Pancreas (tissue), 10 donors: ENCODE measurements around the gene CHMP6. TPM values are rescaled to one million over a fixed set of nuclear protein-coding genes. Genes with fewer than 3 reads are reported as not detected.

Experiments used
- ATAC-seq, 4 donors: fragments of 200-7000 bp; cut with Tn5 transposase; one replicate each; pipeline versions ENCODE4 v1.8.0 to v1.9.1; 2020; ENCODE audit warnings: mild to moderate bottlenecking in 4 of 4, moderate library complexity in 4 of 4
- DNase-seq, 6 donors: peaks; one replicate each; pipeline ENCODE4 v3.0.0-alpha.2; 2020
- FAIRE-seq: peaks from 2 replicates; lab custom pipeline; 2012; peaks lifted over from hg19 to GRCh38; lab: Jason Lieb, UNC
- H3K27ac ChIP-seq, 4 donors: fragments of 200-600 bp; sonication (generic); 1 replicate in 3 of 4; 2 replicates in 1 of 4; pipeline versions ENCODE4 v1.5.0 to v1.8.0; 2020
- H3K27me3 ChIP-seq, 4 donors: fragments of 200-600 bp; one replicate each; pipeline ENCODE4 v1.8.0; 2021
- H3K36me3 ChIP-seq, 3 donors: fragments of 200-600 bp; sonication (generic) in 1 of 3; one replicate each; pipeline versions ENCODE4 v1.5.0 to v1.8.0; 2020 to 2021
- H3K4me1 ChIP-seq, 3 donors: fragments of 200-600 bp; one replicate each; pipeline ENCODE4 v1.8.0; 2021
- H3K4me3 ChIP-seq, 4 donors: fragments of 200-600 bp; sonication (generic) in 2 of 4; one replicate each; pipeline versions ENCODE4 v1.5.0 to v1.8.0; 2020 to 2021
- H3K9me3 ChIP-seq, 4 donors: fragments of 200-600 bp; one replicate each; pipeline ENCODE4 v1.8.0; 2021
- CTCF ChIP-seq, 4 donors: fragments of 200-600 bp; sonication (generic) in 3 of 4; IDR thresholded peaks; one replicate each; pipeline versions ENCODE4 v1.5.0 to v1.8.0; 2021; ENCODE audit warnings: antibody characterized with exemption in 4 of 4
- WGBS, 2 donors: extraction: QIAGEN DNeasy Blood & Tissue Kit; methylation state at CpG; one replicate each; pipeline ENCODE4 v1.1.7; 2013; 5-methylcytosine and 5-hydroxymethylcytosine counted together
- intact Hi-C, 3 donors: fragments of 100-400 bp; cut with DNase I; formaldehyde crosslinking; loops; one replicate each; pipeline versions ENCODE4 v1.11.1 to v1.14.2; 2022
- polyA plus RNA-seq, 2 donors: library from polyadenylated mRNA; stranded (reverse); fragments of 200-250 nt; gene quantifications; one replicate each; pipeline ENCODE4 v1.2.3, GENCODE V29; 2013
- total RNA-seq, 6 donors: library from RNA; stranded (reverse); fragmentation: NEBNext Ultra II Directional in 4 of 6; extraction: Animal tissue kit (Norgen Biotek cat#: 25700) in 4 of 6; gene quantifications; one replicate each; pipeline versions ENCODE4 v1.2.1 to v1.2.4, GENCODE V29; 2021 to 2023
- donor health status: healthy with polysubstance abuse.
- donor health status: DM: no; HTN: no; CAD: no; lungs with moderate emphysema.
- donor health status: DM: no; HTN: no; CAD: no.
- donor health status: control.
- donor health status: control.
- donor health status: Bipolar disorder and iron deficiency.
- donor health status: DM: yes; HTN: yes; CAD: no.
- donor health status: DM: no; HTN: no; CAD: no.
- donor health status: DM: no; HTN: no; CAD: no.
- donor health status: DM: yes; HTN: yes; CAD: no.

Gene CHMP6
- total and polyA plus RNA-seq, 8 donors: 9.5 to 30.8 (median 13.8) TPM

DNA sequence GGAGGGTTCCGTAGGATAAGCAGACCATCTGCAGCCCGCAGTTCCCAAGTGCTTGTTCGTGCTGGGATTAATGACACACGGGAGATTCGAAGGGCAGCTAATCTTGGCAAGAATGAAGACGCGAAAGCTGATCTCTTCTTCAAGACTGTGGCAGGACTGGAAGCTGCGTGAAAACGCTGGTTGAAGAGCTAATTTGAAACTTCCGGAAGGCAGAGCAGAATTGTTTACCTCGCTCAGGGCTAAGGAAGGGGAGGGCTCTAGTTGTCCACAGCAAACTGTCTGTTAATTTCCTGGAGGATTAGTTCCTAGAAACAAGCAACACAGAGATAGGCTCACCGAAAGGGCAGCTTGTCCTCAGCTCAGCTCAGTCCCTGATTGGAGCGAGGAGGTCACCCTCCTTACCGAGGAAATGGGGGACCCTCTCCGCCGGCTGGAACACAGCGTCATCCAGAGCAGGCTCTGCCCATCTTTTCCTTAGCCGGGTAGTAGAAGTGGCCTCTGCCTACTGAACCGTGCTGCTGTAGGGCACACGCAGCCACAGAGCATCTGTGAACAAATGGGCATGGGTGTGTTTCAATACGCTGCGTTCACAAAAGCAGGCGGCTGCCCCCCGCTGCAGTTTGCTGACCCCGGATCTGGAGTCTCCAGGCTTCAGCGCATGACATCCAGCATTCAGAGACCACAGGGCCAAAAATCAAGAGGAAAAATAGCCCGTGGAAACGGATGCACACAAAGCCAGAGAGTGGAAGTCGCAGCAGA, 26.6 kb downstream of the CHMP6 start:
- H3K36me3 ChIP-seq: no peaks in the 10 kb centered on the region
- ATAC-seq (peak in 3 of 4 donors; percentile 61 to 78 (median 78)), FAIRE-seq (no peak), DNase-seq (peak in 1 of 6 donors; percentile 19)
- no peak for TF ChIP-seq CTCF (IDR thresholded peaks at IDR 0.05)
- H3K4me1 ChIP-seq: no peaks in the 10 kb centered on the region
- peak overlapping the region in 2 of 4 donors; percentile 3 to 31 for H3K27ac ChIP-seq
- no peaks in the 10 kb centered on the region for H3K27me3 ChIP-seq
- H3K4me3 ChIP-seq: peak overlapping the region in 1 of 4 donors; percentile 25
- intact Hi-C loops: no loop called here
- 37 to 41% methylated on average over 29 of the region's 29 CpGs for WGBS, 2 donors
- no peaks in the 10 kb centered on the region for H3K9me3 ChIP-seq

GRCh38 chr17:81019563-81020442, 28.2 kb downstream of the CHMP6 start:
- no peak overlapping the region for H3K27ac ChIP-seq
- no peaks in the 10 kb centered on the region for H3K36me3 ChIP-seq
- no peak for FAIRE-seq
- H3K9me3 ChIP-seq: no peaks in the 10 kb centered on the region
- H3K27me3 ChIP-seq: peaks cover 0 to 3% (median 0%) of the 10 kb centered on the region in 4 donors
- 68 to 84% methylated on average over 23 to 24 of the region's 24 CpGs for WGBS, 2 donors
- ATAC-seq: no peak
- TF ChIP-seq CTCF (IDR thresholded peaks at IDR 0.05): no peak
- intact Hi-C loops: loop anchor here in 1 of 3 donors (5.0 kb wide), 1 partner anchor 82 kb away; no protein-coding TSS in a partner anchor
- H3K4me3 ChIP-seq: no peak overlapping the region
- H3K4me1 ChIP-seq: no peaks in the 10 kb centered on the region
- DNase-seq: peak in 2 of 6 donors; percentile 12 to 39

- Histone ChIP-seq H3K4me1 (no peaks in the 10 kb centered on the region), H3K4me3 (no peak overlapping the region), H3K36me3 (no peaks in the 10 kb centered on the region), H3K27me3 (peaks cover 0 to 3% (median 0%) of the 10 kb centered on the region in 4 donors), H3K9me3 (no peaks in the 10 kb centered on the region), H3K27ac (no peak overlapping the region)
- no peak for ATAC-seq
- intact Hi-C loops: loop anchor here in 1 of 3 donors (5.0 kb wide), 1 partner anchor 82 kb away; no protein-coding TSS in a partner anchor
- no peak for DNase-seq
- no peak for TF ChIP-seq CTCF (IDR thresholded peaks at IDR 0.05)
- 76 to 80% methylated on average over 10 to 11 of the region's 11 CpGs for WGBS, 2 donors
- no peak for FAIRE-seq
Observed at GRCh38 chr17:81020443-81020766, 28.8 kb downstream of the CHMP6 start.

- intact Hi-C loops: loop anchor here in 1 of 3 donors (5.0 kb wide), 1 partner anchor 81 kb away; no protein-coding TSS in a partner anchor
- WGBS, 2 donors: 56 to 59% methylated on average over 24 of the region's 24 CpGs
- no peaks in the 10 kb centered on the region for H3K9me3 ChIP-seq
- H3K36me3 ChIP-seq: no peaks in the 10 kb centered on the region
- no peak for ATAC-seq
- no peak overlapping the region for H3K4me3 ChIP-seq
- no peak overlapping the region for H3K27ac ChIP-seq
- H3K27me3 ChIP-seq: peaks cover 0 to 3% (median 0%) of the 10 kb centered on the region in 4 donors
- FAIRE-seq: no peak
- peak in 3 of 6 donors; percentile 12 to 72 (median 37) for DNase-seq
- H3K4me1 ChIP-seq: no peaks in the 10 kb centered on the region
- TF ChIP-seq CTCF (IDR thresholded peaks at IDR 0.05): no peak
Observed at GRCh38 chr17:81020767-81021497, 29.3 kb downstream of the CHMP6 start.
